Breast epithelium (tissue), 4 donors: ENCODE measurements around the gene LIN7A. TPM values are rescaled to one million over a fixed set of nuclear protein-coding genes. Genes with fewer than 3 reads are reported as not detected.
A peak's percentile ranks its signal among the peaks of the same experiment; 100 is the strongest.

Experiments used
- DNase-seq, 2 donors: peaks; one replicate each; pipeline ENCODE4 v3.0.0-alpha.2; 2019; ENCODE audit warnings: low spot score in 2 of 2
- H3K27ac ChIP-seq, 2 donors: fragments of 200-600 bp; sonication (generic) in 1 of 2; one replicate each; pipeline ENCODE4 v1.5.1; 2016 to 2019; ENCODE audit warnings: mild to moderate bottlenecking in 1 of 2
- H3K27me3 ChIP-seq, 2 donors: fragments of 200-600 bp; sonication (generic) in 1 of 2; one replicate each; pipeline versions ENCODE4 v1.5.1 to v1.6.0; 2017 to 2019; ENCODE audit warnings: control low read depth in 1 of 2, mild to moderate bottlenecking in 1 of 2
- H3K36me3 ChIP-seq: fragments of 200-600 bp; one replicate; pipeline ENCODE4 v1.5.1; 2019
- H3K4me1 ChIP-seq, 2 donors: fragments of 200-600 bp; sonication (generic); one replicate each; pipeline ENCODE4 v1.5.1; 2016 to 2019; ENCODE audit warnings: control low read depth in 1 of 2
- H3K4me3 ChIP-seq, 3 donors: fragments of 200-600 bp; sonication (generic); 1 replicate in 2 of 3; 2 replicates in 1 of 3; pipeline ENCODE4 v1.5.1; 2016 to 2019; ENCODE audit warnings: mild to moderate bottlenecking in 3 of 3, moderate library complexity in 2 of 3
- H3K9me3 ChIP-seq, 2 donors: fragments of 200-600 bp; sonication (generic) in 1 of 2; one replicate each; pipeline ENCODE4 v1.5.1; 2016 to 2019; ENCODE audit warnings: control low read depth in 1 of 2
- POLR2A ChIP-seq: fragments of 450-650 bp; IDR thresholded peaks from one replicate; pipeline ENCODE4 v1.6.1; 2016; ENCODE audit warnings: antibody characterized with exemption, mild to moderate bottlenecking, moderate library complexity
- POLR2AphosphoS5 ChIP-seq, 3 donors: sonication (generic); formaldehyde crosslinking; IDR thresholded peaks; one replicate each; pipeline ENCODE4 v1.6.1; 2017; ENCODE audit warnings: antibody characterized with exemption in 3 of 3
- intact Hi-C: fragments of 100-400 bp; cut with DNase I; formaldehyde crosslinking; loops from one replicate; pipeline ENCODE4 v1.15.1; 2023; ENCODE audit warnings: low total_unique reads
- total RNA-seq, 3 donors: library from RNA; depleted of rRNA; stranded (reverse); fragments of >200 nt; gene quantifications; one replicate each; pipeline ENCODE4 v1.1.0, GENCODE V29; 2016
- TF ChIP-seq, protein P1 (sequence below), 3 donors: fragments of 450-650 bp; IDR thresholded peaks; one replicate each; pipeline ENCODE4 v1.5.1; 2016 to 2017; ENCODE audit warnings: antibody characterized with exemption in 3 of 3, mild to moderate bottlenecking in 3 of 3, moderate library complexity in 3 of 3

LIN7A gene
- total RNA-seq, 3 donors from 2014 or later: 12.8 to 25.6 (median 13.1) TPM

DNA sequence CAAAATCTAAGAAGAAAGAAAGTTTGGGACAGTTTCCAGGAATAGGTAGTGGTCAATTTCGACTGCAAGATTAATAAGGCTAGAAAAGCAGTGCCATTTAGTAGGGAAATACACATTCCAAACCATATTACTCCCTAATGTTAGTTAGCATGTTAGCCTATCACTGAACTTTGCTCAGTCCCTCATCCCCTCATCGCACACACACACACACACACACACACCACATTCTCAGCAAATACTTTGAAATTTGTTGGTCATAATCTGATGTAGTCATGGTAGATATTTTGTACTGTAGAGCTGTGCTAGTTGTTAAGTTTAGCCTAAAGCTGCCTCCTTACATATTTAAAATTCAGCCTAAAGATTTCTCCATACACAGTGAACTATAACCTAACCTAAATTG, 157.0 kb downstream of the LIN7A start:
- H3K4me3 ChIP-seq: no peak overlapping the region
- H3K27ac ChIP-seq: no peak overlapping the region
- no peaks in the 10 kb centered on the region for H3K4me1 ChIP-seq
- no peak for TF ChIP-seq POLR2AphosphoS5 (IDR thresholded peaks at IDR 0.05)
- TF ChIP-seq POLR2A: no peak
- TF ChIP-seq, protein P1, sequence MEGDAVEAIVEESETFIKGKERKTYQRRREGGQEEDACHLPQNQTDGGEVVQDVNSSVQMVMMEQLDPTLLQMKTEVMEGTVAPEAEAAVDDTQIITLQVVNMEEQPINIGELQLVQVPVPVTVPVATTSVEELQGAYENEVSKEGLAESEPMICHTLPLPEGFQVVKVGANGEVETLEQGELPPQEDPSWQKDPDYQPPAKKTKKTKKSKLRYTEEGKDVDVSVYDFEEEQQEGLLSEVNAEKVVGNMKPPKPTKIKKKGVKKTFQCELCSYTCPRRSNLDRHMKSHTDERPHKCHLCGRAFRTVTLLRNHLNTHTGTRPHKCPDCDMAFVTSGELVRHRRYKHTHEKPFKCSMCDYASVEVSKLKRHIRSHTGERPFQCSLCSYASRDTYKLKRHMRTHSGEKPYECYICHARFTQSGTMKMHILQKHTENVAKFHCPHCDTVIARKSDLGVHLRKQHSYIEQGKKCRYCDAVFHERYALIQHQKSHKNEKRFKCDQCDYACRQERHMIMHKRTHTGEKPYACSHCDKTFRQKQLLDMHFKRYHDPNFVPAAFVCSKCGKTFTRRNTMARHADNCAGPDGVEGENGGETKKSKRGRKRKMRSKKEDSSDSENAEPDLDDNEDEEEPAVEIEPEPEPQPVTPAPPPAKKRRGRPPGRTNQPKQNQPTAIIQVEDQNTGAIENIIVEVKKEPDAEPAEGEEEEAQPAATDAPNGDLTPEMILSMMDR (IDR thresholded peaks at IDR 0.05): no peak
- H3K9me3 ChIP-seq: no peaks in the 10 kb centered on the region
- intact Hi-C loops: no loop called here
- H3K36me3 ChIP-seq: no peaks in the 10 kb centered on the region
- no peak for DNase-seq
- H3K27me3 ChIP-seq: no peaks in the 10 kb centered on the region

DNA sequence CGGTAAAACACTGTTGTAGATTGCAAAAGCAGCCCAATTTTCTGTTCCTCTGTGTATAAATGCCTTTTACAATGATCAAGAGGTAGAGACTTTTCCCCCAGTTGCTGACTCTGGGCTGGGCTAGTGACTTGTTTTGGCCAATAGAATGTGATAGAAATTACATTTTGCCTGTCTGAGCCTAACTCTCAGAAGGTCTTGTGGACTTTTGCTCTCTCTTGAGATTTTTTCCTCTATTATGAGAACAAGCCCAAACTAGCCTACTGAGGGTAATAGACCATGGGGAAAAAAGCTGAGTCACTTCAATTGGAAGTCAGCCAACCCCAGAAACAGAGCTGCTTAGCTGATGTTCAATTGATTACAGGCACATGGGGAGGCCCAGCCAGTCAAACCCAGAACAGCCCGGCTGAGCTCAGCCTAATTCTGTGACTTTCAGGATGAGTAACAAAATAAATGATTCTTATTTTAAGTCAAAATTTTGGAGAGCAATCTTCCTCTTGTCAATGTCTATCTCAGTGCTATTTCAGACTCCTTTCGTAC, 159.7 kb downstream of the LIN7A start:
- Histone ChIP-seq H3K27ac (peak overlapping the region; percentile 62 to 91), H3K9me3 (no peaks in the 10 kb centered on the region), H3K4me3 (no peak overlapping the region), H3K4me1 (no peaks in the 10 kb centered on the region), H3K27me3 (no peaks in the 10 kb centered on the region), H3K36me3 (no peaks in the 10 kb centered on the region)
- peak in 1 of 2 donors; percentile 57 for DNase-seq
- intact Hi-C loops: no loop called here
- TF ChIP-seq, protein P1 (IDR thresholded peaks at IDR 0.05): no peak
- no peak for TF ChIP-seq POLR2AphosphoS5 (IDR thresholded peaks at IDR 0.05)
- TF ChIP-seq POLR2A: no peak

DNA sequence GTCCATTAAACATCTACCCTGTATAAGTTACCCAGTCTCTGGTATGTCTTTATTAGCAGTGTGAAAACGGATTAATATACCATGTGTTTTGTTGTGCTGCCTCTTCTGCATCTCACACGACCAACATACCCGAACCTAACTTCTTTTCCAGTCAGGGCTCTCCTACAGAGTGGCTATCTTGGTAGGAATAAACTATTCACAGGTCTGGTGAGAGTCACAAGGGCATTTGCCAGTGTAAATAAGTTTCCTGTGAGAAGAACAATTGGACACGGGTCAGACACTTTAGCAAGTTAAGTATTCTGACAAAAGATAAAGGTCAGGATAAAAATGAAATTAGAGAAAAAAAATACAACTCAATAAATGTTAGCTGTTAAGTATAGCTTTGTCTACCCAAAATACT, 160.1 kb downstream of the LIN7A start:
- TF ChIP-seq, protein P1 (IDR thresholded peaks at IDR 0.05): no peak
- no peak for TF ChIP-seq POLR2A
- no peak for TF ChIP-seq POLR2AphosphoS5 (IDR thresholded peaks at IDR 0.05)
- Histone ChIP-seq H3K36me3 (no peaks in the 10 kb centered on the region), H3K27ac (peak overlapping the region; percentile 62 to 91), H3K27me3 (no peaks in the 10 kb centered on the region), H3K4me3 (no peak overlapping the region), H3K9me3 (no peaks in the 10 kb centered on the region), H3K4me1 (no peaks in the 10 kb centered on the region)
- DNase-seq: no peak
- intact Hi-C loops: no loop called here

DNA sequence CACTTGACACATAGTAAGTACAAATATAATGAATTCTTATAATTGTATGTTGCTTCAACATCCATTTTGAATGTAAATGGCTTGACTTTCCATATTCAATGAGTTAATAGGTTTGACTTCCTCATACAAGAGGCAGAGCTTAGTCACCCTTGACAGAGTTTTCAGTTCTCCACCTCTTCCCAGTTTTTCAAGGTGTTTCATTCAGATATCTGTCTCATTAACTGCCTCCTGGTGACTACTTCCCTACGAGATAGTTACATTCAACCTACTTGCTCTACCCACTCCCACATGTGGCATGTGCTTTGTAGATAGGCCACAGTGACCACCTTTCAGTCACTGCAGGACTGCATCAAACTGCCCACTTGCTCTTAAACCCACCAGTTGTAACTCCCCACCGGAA, 161.0 kb downstream of the LIN7A start:
- Histone ChIP-seq H3K9me3 (no peaks in the 10 kb centered on the region), H3K4me3 (no peak overlapping the region), H3K36me3 (no peaks in the 10 kb centered on the region), H3K4me1 (no peaks in the 10 kb centered on the region), H3K27me3 (no peaks in the 10 kb centered on the region), H3K27ac (peak overlapping the region; percentile 62 to 91)
- no peak for DNase-seq
- intact Hi-C loops: no loop called here
- TF ChIP-seq POLR2A (no peak), POLR2AphosphoS5 (IDR thresholded peaks at IDR 0.05) (no peak)
- TF ChIP-seq, protein P1 (IDR thresholded peaks at IDR 0.05): no peak

DNA sequence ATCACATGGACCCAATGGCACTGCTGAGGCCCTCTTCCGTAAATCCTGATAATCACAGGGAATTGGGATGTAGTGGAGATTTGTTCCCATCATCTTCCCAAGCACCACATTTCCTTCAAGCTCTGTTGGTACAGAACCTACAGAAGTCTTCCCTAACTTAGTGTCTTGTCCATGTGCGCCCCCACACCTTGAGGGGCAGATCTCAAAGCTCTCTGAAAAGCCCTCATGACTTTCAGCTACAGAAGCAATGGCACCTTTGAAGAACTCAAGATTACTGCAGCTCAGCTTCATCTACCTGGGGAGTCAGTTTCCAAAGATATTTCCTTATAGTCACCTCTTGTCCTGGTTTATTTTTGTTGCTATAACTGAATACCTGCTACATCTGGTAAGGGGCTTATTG, 166.8 kb downstream of the LIN7A start:
- intact Hi-C loops: no loop called here

More for the DNA sequence above, 166.8 kb downstream of the LIN7A start:
- Histone ChIP-seq H3K4me1 (no peaks in the 10 kb centered on the region), H3K27me3 (no peaks in the 10 kb centered on the region), H3K4me3 (no peak overlapping the region), H3K9me3 (no peaks in the 10 kb centered on the region), H3K36me3 (no peaks in the 10 kb centered on the region), H3K27ac (no peak overlapping the region)
- DNase-seq: no peak
- no peak for TF ChIP-seq POLR2A
- no peak for TF ChIP-seq POLR2AphosphoS5 (IDR thresholded peaks at IDR 0.05)
- TF ChIP-seq, protein P1 (IDR thresholded peaks at IDR 0.05): no peak
